Measurements from ENCODE around the gene FOXK1.
"Not testable (repeated sequence)": the region's sequence is repeated elsewhere in the genome, so short reads cannot be mapped to it uniquely, and the experiment has no call there.

FOXK1 gene

DNA sequence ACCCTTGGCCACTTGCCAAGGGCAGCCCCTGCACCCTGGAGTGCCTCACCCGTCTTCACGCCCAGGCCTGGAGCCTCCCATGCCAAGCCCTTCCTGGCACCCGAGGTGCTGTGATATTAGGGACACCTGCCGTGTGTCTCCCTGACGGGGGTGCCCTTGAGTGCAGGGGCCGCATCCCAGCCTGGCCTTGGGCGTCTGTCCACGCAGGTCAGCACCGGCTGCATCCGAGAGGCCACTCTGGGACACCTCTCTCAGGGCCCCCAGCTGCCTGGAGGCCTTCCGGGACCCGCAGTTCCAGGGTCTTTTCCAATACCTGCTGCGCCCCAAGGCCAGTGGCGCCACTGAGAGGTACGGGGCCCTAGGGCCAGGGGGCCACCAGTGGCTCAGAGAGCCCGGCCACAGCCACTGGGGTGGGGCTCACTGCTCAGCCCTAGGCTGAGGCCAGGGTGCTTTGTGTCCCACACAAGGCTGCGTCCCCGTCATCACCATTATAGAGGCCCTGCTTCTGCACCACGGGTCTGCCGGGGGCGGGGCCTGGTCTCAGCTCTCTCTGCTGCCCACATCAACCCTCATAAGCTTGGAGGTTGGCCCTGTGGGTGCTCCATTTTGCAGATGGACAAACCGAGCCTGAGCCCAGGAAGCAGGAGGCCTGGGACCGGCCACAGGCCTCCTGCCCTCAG lies 106.0 kb downstream of the FOXK1 start:
- no peak for FAIRE-seq

DNA sequence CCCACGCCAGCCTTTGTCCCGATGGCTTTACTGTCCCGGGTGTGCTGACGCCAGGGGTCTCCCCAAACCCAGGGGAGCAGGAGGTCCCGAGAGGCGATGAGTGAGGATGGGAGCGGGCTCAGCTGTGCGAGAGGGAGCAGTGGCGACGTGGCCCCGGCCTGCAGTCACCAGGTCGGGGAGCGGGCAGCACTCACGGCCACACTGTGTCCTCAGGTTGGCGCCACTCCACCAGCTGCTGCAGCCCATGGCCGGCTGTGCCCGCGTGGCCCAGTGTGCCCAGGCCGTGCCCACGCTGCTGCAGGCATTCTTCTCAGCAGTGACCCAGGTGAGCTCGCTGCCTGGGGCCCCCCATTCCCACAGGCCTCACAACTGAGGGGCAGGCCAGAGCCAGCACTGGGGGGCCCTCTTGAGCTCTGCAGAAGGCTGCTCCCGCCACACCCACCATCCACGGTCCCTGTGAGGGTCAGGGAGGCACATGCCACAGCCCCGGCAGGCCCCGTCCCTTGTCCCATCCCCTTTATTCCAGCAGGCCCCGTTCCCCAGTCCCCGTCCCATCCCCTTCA lies 106.6 kb downstream of the FOXK1 start:
- no peak for FAIRE-seq

DNA sequence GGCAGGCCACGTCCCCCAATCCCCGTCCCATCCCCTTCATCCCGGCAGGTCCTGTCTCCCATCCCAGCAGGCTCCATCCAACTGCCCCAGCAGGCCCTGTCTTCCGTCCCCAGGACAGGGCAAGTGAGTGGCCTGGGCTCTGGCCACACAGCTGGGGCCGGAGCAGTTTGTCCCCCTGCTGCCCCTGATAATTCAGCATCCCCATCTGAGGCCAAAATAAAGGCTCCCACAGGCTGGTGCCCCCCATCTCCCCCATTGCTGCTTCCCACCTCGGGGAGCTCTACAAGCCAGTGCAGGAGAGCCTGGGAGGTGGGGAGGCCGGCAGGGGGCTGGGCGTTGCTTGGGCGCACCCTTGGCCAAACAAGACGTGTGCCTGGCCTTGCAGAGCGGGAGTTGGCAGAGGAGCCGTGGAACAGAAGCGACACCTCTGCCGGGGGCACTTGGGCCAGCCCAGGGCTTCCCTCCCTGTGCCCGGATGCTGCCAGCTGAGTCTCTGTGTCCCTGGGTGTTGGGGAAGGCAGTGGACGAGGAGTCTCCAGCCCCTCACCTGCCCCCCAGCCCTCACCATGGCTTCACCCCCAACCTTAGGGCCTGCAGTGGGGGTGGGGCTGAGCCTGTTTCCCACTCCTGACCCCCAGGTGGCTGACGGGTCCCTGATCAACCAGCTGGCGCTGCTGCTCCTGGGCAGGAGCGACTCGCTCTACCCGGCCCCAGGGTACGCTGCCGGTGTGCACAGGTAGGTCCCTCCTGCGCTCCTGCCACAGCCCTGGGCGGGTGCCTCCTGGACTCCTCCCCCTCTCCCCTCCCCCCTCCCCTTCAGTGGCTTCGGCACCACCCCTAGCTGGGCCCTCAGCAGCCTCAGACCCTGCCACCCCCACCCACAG lies 107.3 kb downstream of the FOXK1 start:
- FAIRE-seq = no peak

DNA sequence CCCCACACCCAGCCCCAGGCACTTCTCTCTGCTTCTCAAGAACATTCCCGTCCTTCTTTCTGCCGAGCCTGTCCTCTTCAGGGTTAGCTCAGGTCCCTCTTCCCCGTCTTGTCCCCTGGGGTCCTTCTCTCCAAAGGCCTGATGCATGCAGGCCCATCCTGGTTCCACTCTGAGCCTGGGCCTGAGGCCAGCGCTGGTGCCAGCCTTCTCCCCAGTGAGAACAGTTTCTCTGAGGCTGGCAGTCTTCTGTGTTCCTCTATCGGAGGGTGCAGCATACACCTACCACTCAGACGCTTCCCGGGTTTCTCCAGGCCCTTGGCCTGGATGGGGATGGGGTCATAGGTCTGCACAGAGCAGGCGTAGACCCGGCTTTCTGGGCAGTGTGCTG lies 108.0 kb downstream of the FOXK1 start:
- no peak for FAIRE-seq

DNA sequence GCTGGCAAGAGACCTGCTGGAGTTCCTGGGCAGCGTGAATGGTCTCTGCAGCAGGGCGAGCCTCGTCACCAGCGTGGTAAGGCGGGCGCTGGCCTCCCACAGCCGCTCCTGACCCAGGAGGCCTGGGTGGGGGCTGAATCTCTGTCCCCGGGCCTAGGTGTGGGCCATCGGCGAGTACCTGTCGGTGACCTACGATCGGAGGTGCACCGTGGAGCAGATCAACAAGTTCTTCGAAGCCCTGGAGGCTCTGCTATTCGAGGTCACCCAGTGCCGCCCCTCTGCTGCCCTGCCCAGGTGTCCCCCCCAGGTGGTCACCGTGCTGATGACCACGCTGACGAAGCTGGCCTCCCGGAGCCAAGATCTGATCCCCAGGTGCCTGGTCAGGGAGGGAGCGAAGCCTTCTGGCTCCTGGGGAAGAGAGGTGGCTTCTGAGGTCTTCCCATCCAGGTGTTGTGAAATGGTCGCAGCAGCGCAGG lies 108.5 kb downstream of the FOXK1 start:
- no peak for FAIRE-seq

DNA sequence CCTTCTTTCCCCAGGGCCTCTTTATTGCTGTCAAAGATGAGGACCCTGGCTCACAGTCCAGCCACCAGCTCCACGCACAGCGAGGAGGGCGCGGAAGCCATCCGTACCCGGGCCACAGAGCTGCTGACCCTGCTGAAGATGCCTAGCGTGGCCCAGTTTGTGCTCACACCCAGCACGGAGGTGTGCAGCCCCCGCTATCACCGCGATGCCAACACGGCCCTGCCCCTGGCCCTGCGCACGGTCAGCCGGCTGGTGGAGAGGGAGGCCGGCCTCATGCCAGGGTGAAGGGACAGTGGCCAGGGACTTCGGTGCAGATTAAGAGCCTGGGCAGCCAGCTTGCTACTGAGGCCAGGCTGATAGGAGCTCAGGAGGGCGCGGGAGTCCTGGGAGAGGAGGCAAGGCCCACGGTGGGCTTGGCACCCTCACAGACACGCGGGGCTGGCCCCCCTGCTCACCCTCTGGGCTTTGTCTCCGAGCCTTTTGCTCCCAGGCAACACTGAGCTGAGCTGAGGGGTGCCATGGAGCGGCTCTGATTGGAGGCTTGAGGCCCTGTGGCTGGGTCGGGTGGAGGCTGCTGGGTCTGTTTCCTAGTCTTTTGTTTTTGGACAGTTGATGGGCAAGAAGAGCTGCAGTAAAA lies 109.1 kb downstream of the FOXK1 start:
- no peak for FAIRE-seq

DNA sequence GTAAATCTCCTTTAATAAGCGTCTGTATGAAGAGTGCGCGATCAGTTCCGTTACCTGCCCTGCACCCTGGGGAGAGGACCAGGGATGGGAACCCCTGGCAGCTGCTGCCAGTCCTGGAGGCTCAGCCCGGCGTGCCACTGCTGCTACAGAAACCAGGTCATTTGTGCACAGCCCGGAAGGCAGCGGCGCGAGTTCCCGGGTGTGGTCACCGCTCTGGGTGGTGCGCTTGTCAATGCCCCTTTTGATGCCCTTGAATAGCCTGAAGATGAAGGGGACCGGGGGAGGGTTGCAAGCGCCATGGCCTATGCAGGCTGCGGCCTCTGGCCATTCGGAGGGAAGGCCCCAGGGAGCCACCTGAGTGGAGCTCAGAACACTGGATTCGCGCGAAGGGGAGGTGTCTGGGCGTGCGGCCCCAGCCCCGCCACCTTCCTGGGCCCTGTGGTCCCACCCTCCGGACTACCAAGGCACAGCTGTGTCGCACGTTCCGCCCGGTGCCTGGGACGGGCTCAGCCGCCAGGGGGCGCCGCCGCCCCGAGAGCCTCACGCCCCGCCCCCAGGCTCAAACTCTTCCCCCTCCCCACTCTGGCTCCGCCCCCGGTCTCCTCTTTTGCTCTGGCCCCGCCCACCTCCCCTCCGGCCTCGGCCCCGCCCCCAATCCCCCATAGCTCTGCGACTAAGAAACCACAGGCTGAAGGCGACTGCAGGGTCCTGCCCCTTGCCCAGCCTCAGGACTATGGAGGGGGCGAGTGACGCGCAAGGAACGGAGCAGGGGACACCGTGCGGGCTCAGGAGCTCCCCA lies 109.8 kb downstream of the FOXK1 start:
- FAIRE-seq = no peak

DNA sequence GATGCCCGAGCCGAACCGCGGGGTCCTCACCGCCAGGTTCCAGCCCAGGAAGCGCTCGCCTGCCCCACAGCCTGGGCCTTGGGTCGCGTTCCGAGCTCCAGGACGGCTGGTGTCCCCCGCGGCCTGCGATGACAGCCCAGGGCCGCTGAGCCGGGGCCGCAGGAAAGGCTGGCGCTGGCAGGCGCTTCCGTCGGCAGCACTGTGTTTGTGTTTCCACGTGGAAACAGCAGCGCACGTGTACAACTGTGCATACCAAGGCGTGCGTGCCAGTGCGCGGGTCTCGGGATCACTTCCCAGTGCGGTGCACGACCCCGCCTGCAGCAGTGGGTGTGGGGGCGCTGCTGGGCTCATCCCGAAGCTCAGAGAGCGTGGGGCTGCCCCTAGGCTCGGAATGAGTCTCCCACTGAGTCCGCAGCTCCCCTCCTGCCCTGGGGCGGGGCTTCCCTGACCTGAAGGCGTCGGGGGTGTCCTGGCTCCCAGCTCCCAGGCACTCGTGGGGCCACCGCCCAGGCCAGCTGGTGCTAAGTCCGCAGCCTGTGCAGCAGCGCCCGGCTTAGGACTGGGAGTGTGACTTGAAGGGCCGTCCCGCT lies 110.5 kb downstream of the FOXK1 start:
- no peak for FAIRE-seq

DNA sequence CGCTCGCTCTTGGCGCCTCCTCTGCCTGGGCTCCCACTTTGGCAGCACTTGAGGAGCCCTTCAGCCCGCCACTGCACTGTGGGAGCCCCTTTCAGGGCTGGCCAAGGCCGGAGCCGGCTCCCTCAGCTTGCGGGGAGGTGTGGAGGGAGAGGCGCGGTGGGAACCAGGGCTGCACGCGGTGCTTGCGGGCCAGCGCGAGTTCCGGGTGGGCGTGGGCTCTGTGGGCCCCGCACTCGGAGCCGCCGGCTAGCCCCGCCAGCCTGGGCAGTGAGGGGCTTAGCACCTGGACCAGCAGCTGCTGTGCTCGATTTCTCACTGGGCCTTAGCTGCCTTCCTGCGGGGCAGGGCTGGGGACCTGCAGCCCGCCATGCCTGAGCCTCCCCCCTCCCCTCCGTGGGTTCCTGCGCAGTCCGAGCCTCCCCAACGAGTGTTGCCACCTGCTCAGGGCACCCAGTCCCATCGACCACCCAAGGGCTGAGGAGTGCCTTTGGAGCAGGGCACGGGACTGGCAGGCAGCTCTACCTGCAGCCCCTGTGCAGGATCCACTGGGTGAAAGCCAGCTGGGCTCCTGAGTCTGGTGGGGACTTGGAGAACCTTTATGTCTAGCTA lies 111.4 kb downstream of the FOXK1 start:
- not testable (repeated sequence) for FAIRE-seq

DNA sequence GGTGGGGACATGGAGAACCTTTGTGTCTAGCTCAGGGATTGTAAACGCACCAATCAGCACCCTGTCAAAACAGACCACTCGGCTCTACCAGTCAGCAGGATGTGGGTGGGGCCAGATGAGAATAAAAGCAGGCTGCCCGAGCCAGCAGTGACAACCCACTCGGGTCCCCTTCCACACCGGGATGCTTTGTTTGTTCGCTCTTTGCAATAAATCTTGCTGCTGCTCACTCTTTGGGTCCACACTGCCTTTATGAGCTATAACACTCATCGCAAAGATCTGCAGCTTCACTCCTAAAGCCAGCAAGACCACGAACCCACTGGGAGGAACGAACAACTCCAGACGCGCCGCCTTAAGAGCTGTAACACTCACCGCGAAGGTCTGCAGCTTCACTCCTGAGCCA lies 112.1 kb downstream of the FOXK1 start:
- FAIRE-seq = not testable (repeated sequence)

DNA sequence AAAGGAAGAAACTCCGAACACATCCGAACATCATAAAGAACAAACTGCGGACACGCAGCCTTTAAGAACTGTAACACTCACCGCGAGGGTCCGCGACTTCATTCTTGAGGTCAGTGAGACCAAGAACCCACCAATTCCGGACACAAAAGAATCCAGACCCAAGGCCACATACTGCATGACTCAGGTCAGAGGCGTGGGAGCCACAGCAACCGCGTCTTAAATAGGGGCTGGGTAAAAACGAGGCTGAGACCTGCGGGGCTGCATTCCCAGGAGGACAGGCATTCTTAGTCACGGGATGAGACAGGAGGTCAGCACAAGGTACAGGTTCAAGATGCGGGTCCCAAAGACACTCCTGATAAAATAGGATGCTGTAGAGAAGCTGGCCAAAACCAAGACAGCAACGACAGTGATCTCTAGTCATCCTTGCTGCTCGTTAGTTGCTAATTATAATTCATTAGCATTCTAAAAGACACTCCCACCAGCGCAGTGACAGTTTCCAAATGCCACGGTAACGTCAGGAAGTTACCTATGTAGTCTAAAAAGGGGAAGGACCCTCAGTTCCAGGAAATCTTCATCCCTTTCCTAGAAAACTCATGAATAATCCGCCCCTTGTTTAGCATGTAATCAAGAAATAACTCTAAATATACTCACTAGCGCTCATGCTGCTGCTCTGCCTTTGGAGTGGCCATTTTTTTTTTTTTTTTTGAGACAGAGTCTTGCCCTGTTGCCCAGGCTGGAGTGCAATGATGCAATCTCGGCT lies 112.7 kb downstream of the FOXK1 start:
- FAIRE-seq = no peak

DNA sequence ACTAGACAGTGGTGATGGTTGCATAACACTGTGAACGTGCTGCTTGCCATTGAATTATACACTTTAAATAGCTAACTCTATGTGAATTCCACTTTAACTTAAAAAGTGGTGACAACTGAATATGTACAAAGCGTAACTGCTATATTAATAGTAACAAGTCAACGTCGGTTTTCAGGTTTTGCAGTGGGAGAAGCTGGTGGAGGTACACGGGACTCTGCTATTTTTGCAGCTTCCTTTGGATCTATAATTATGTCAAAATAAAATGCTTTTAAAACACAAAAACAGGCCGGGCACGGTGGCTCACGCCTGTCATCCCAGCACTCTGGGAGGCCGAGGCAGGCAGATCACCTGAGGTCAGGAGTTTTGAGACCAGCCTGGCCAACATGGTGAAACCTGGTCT lies 114.4 kb downstream of the FOXK1 start:
- no peak for FAIRE-seq

DNA sequence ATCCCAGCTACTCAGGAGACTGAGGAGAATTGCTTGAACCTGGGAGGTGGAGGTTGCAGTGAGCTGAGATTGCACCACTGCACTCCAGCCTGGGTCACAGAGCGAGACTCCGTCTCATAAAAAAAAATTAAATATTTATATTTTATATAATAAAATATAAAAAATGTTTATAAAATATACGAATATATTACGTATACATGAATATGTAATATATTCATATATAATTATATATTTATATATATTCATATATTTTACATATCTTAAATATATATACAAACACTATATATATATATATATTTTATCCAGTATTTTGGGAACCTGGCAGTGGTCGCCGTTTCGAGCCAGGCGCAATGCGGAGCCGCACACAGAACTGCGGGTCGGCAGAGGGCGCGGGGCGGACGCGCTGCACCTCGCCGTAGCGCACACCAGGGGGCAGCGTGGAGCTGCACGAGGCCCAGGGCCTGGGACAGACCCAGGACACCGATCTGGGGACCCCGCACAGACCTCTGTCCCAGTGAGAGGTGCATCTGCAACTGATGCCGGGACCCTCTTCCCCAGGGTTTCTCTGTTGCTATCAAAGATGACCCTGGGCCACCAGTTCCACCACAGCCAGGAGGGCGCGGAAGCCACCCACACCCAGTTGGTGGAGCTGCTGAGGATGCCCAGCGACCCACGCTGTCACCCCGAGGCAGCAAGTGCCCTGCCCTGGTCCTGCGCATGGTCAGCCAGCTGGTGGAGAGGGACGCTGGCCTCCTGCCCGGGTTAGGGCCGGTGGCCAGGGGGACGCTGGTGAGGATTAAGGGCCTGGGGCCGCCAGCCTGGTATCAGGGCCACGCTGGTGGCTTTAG lies 116.0 kb downstream of the FOXK1 start:
- FAIRE-seq = no peak

DNA sequence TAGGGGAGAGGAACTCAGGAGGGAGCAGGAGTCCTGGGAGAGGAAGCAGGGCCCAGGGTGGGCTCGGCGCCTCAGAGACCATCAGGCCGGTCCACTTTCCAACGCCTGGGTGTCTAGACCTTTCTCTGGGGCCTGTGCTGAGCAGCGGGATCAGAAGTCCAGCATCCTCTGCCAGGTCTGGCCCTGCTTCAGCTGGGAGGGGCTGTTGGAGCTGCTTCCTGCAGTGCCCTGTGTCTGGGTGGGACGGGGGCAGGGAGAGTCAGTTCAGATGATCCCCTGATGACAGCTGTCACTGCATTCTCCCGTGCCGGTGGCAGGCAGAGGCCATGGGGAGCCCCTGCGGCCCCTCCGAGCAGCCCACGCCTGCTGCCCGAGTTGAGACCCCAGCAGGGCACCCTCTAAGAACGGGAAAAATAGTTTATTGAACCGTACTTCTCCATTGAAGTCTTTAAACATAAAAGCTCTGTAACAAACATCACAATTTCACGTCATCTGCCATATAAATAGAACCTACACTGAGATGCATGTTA lies 116.7 kb downstream of the FOXK1 start:
- FAIRE-seq = no peak

DNA sequence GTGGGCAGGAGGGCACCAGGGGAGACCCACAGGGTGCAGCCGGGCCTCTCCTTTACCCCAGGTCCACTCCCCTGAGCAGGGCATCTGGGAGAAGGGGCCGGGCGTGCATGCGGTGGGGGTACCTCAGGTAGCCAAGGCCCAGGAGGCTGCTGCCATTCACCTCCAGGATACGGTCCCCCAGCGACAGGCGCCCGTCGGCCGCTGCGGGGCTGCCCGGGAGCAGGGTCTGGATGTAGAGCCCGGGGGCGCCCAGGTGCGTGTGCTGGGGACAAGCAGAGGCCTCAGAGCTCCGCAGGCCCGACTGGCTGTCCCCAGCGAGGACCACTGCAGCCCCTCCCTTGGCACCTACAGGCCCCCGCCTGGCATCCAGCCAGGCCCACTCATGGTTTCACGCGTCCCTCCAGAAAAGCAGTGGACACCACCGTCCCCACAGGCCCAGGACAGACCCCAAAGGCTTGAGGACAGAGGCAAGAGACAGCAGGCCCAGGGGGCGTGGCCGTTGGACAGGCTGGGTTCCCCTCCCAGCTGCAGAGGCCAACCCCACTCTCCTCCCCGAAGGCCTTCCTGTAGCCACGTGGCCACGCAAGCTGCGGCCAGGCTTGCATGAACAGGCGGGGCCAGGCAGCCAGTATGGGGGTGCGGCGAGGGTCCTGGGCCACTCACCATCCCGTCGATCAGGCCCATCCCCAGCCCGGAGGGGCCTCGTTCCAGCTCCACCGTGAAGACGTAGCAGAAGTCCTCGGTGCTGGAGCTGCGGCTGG lies 117.6 kb downstream of the FOXK1 start:
- no peak for FAIRE-seq

DNA sequence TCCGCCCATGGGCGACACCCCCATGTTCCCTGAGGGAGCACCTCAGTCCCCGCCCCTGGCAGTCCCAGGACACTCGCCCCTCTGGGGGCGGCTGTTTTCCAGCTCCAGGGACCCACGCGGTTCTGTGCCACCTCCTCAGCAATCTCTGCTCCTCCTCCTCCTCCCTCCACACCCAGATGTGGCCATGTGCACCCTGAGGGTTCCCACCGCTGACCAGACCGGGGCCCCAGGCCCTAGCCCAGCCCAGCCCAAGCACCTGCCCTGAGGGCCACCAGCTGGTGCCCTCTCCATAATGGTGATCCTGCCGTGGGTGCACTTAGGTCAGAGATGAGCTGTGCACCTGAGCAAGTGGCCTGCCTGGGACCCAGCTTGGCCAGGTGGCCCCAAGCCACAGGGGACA lies 118.4 kb downstream of the FOXK1 start:
- no peak for FAIRE-seq

DNA sequence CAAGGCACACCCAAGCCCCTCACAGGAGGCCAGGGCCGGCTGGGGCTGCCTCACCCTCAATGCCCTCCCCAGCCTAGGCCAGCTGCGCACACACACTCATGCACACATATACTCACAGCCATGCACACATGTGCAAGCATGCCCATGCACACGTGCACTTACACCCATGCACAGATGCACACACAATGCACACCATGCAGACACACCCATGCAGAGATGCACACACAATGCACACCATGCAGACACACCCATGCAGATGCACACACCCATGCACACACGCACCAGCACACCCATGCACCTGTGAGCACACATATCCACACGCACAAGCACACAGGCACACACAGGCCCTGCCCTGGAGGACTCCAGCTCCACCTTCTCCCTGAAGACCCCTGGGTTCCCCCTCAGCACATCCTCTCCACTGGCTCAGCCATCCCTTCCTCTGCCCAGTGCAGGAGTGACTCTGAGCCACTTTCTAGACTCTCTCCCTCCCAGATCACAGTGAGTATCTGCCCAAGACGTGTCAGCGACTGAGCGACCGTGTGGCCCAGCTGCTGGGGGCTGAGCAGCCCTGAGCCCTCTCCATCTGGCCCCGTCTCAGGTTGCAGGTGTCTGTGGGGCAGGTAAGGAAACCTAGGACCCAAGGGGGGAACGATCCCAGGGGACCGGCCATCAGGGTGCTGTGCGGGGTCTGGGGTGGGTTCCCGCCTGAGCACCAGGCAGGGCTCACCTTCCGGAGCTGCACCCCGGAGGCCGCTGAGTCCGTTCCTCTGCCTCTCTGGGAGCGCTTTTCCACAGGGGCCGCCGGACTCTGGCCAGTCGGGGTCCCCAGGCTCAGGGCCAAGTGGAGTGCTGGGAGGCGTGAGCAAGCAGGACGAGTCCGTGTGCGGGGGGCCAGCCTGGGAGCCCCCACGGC lies 119.1 kb downstream of the FOXK1 start:
- no peak for FAIRE-seq

DNA sequence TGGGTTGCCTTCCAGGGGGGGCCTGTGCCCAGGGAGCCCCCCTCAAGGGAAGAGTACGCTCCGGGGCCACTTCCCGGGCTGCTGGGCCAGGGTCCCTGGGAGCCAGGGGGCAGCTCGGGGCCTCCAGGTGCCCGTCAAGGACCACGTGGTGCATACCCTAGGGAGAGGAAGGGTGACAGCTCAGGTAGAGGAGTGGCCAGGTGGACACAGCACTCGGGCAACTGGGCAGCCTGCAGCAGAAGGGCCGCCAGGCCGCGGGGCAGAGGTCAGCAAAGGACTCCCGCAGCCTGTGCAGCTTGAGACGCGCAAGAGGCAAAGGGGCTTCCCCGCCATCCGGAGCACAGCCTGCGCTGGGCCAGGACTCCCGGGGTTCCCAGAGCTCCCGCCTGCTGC lies 119.7 kb downstream of the FOXK1 start:
- FAIRE-seq = no peak

Measured in endometrium (tissue), 2 donors.